GM18909 (cell line): ENCODE results near the gene TAS1R1.

Experiments used
- ATAC-seq: cut with Tn5 transposase; IDR thresholded peaks from one replicate; pipeline ENCODE4 v1.9.1; 2021; ENCODE audit warnings: mild to moderate bottlenecking; ENCODE audit not compliant: unreplicated experiment, poor library complexity

Gene TAS1R1

GRCh38 chr1:6601923-6602668 lies 47.0 kb downstream of the TAS1R1 start:
- peak; percentile 8 for ATAC-seq

GRCh38 chr1:6602669-6603237 lies 47.6 kb downstream of the TAS1R1 start, which contains the start of gene KLHL21:
TSS of gene KLHL21 (minus strand) at chr1:6602869. CDS start at chr1:6602817, 52 bp downstream.
- peak; percentile 53 for ATAC-seq

- peak; percentile 20 for ATAC-seq
Measured at GRCh38 chr1:6603238-6603914, 48.3 kb downstream of the TAS1R1 start.

- ATAC-seq: no peak
Measured at GRCh38 chr1:6603915-6604558, 48.9 kb downstream of the TAS1R1 start.

- peak; percentile 31 for ATAC-seq
Measured at GRCh38 chr1:6612641-6613360, 57.7 kb downstream of the TAS1R1 start.

- peak; percentile 92 for ATAC-seq
Measured at GRCh38 chr1:6613361-6614018, 58.4 kb downstream of the TAS1R1 start, which contains the start of gene PHF13. TSS of gene PHF13 (plus strand) at chr1:6613731. CDS start at chr1:6614067, 336 bp downstream.

GRCh38 chr1:6614019-6614928 lies 59.2 kb downstream of the TAS1R1 start:
- ATAC-seq: no peak

GRCh38 chr1:6614929-6615785 lies 60.0 kb downstream of the TAS1R1 start:
- no peak for ATAC-seq

- ATAC-seq: no peak
Measured at GRCh38 chr1:6619045-6619444, 63.9 kb downstream of the TAS1R1 start.

- ATAC-seq: no peak
Measured at GRCh38 chr1:6621429-6622391, 66.6 kb downstream of the TAS1R1 start.

GRCh38 chr1:6622396-6623152 lies 67.5 kb downstream of the TAS1R1 start:
- no peak for ATAC-seq

- ATAC-seq: no peak
Measured at GRCh38 chr1:6623269-6623965, 68.3 kb downstream of the TAS1R1 start.

- ATAC-seq: peak; percentile 81
Measured at GRCh38 chr1:6624710-6625583, 69.8 kb downstream of the TAS1R1 start, which contains the start of gene THAP3. TSS of gene THAP3 (plus strand) at chr1:6624868. CDS start at chr1:6625219, 351 bp downstream.

- ATAC-seq: no peak
Measured at GRCh38 chr1:6625584-6626149, 70.6 kb downstream of the TAS1R1 start.
